Mesenchymal stem cell (in vitro differentiated cells and primary cell): ENCODE data around the gene C20orf204.

ENCODE experiments used
- DNase-seq: peaks from one replicate; pipeline ENCODE4 v3.0.0-alpha.2; 2013
- H2AFZ ChIP-seq: one replicate; pipeline ENCODE4 v1.6.1; 2013; ENCODE audit warnings: low read depth, mild to moderate bottlenecking, control low read depth, inconsistent platforms, low read length, moderate library complexity
- H2AK5ac ChIP-seq: 2 replicates; pipeline ENCODE4 v1.6.1; 2013; ENCODE audit warnings: low read length, moderate library complexity, mild to moderate bottlenecking, inconsistent platforms; ENCODE audit not compliant: severe bottlenecking
- H2BK120ac ChIP-seq: one replicate; pipeline ENCODE4 v1.6.1; 2013; ENCODE audit warnings: low read depth, mild to moderate bottlenecking, inconsistent platforms, low read length, moderate library complexity
- H2BK12ac ChIP-seq, 2 experiments: one replicate each; pipeline ENCODE4 v1.6.1; 2013; ENCODE audit warnings: inconsistent platforms in 2 of 2, low read length in 2 of 2, mild to moderate bottlenecking in 2 of 2, moderate library complexity in 2 of 2, control low read depth in 1 of 2
- H2BK15ac ChIP-seq: one replicate; pipeline ENCODE4 v1.6.1; 2013; ENCODE audit warnings: mild to moderate bottlenecking, low read depth, inconsistent platforms; ENCODE audit not compliant: poor library complexity, severe bottlenecking
- H2BK5ac ChIP-seq: 2 replicates; pipeline ENCODE4 v1.6.1; 2013; ENCODE audit warnings: low read depth, mild to moderate bottlenecking, low read length, control low read depth, inconsistent platforms; ENCODE audit not compliant: poor library complexity, severe bottlenecking
- H3K14ac ChIP-seq, 2 experiments: one replicate each; pipeline ENCODE4 v1.6.1; 2013; ENCODE audit warnings: inconsistent platforms in 2 of 2, low read length in 2 of 2, control low read depth in 1 of 2, mild to moderate bottlenecking in 1 of 2, moderate library complexity in 1 of 2
- H3K18ac ChIP-seq, 2 experiments: one replicate each; pipeline ENCODE4 v1.6.1; 2013; ENCODE audit warnings: inconsistent platforms in 2 of 2, low read length in 2 of 2, control low read depth in 1 of 2, low read depth in 1 of 2, mild to moderate bottlenecking in 1 of 2
- H3K23ac ChIP-seq, 2 experiments: one replicate each; pipeline ENCODE4 v1.6.1; 2013; ENCODE audit warnings: inconsistent platforms in 2 of 2, low read length in 2 of 2, mild to moderate bottlenecking in 2 of 2, moderate library complexity in 2 of 2, control low read depth in 1 of 2
- H3K27ac ChIP-seq: 2 replicates; pipeline ENCODE4 v1.5.1; 2013; ENCODE audit warnings: mild to moderate bottlenecking, moderate library complexity, low read length, control low read depth, inconsistent platforms; ENCODE audit not compliant: poor library complexity, severe bottlenecking
- H3K27me3 ChIP-seq, 2 experiments: 2 replicates each; pipeline versions ENCODE4 v1.6.1 to v1.7.0; 2013; ENCODE audit warnings: low read length in 2 of 2, mild to moderate bottlenecking in 2 of 2, moderate library complexity in 2 of 2, control low read depth in 1 of 2, inconsistent platforms in 1 of 2; ENCODE audit not compliant: control insufficient read depth in 1 of 2, insufficient read depth in 1 of 2
- H3K36me3 ChIP-seq, 2 experiments: 2 replicates each; pipeline versions ENCODE4 v1.6.1 to v1.7.0; 2013; ENCODE audit warnings: low read length in 2 of 2, control low read depth in 1 of 2, inconsistent platforms in 1 of 2, low read depth in 1 of 2, mild to moderate bottlenecking in 1 of 2; ENCODE audit not compliant: insufficient read depth in 2 of 2, control insufficient read depth in 1 of 2
- H3K4ac ChIP-seq, 2 experiments: one replicate each; pipeline ENCODE4 v1.6.1; 2013; ENCODE audit warnings: inconsistent platforms in 2 of 2, low read length in 2 of 2, mild to moderate bottlenecking in 2 of 2, moderate library complexity in 2 of 2, control low read depth in 1 of 2, low read depth in 1 of 2
- H3K4me1 ChIP-seq: 2 replicates; pipeline ENCODE4 v1.6.1; 2013; ENCODE audit warnings: low read depth, low read length, control low read depth; ENCODE audit not compliant: control insufficient read depth, insufficient read depth
- H3K4me2 ChIP-seq: 2 replicates; pipeline ENCODE4 v1.6.1; 2013; ENCODE audit warnings: low read length, mild to moderate bottlenecking, inconsistent platforms; ENCODE audit not compliant: poor library complexity, severe bottlenecking
- H3K4me3 ChIP-seq, 2 experiments: 2 replicates each; pipeline versions ENCODE4 v1.5.1 to v1.7.0; 2013; ENCODE audit warnings: low read length in 2 of 2, mild to moderate bottlenecking in 2 of 2, control low read depth in 1 of 2, low read depth in 1 of 2; ENCODE audit not compliant: insufficient read depth in 1 of 2
- H3K79me1 ChIP-seq: replicated peaks from 2 replicates; pipeline ENCODE4 v1.6.1; 2013; ENCODE audit warnings: mild to moderate bottlenecking, control low read depth, low read length, inconsistent platforms; ENCODE audit not compliant: poor library complexity, severe bottlenecking
- H3K9ac ChIP-seq: 2 replicates; pipeline ENCODE4 v1.7.0; 2013; ENCODE audit warnings: mild to moderate bottlenecking, low read length, moderate library complexity
- H3K9me3 ChIP-seq: 2 replicates; pipeline ENCODE4 v1.7.0; 2013; ENCODE audit warnings: mild to moderate bottlenecking, low read length; ENCODE audit not compliant: control insufficient read depth
- H4K8ac ChIP-seq: one replicate; pipeline ENCODE4 v1.6.1; 2013; ENCODE audit warnings: inconsistent platforms, mild to moderate bottlenecking, low read length, moderate library complexity
- H4K91ac ChIP-seq: one replicate; pipeline ENCODE4 v1.6.1; 2013; ENCODE audit warnings: mild to moderate bottlenecking, low read length, inconsistent platforms
- WGBS: methylation state at CpG from one replicate; pipeline ENCODE4 v1.1.7; 2013; ENCODE audit warnings: mixed read lengths; 5-methylcytosine and 5-hydroxymethylcytosine counted together

Gene C20orf204

DNA sequence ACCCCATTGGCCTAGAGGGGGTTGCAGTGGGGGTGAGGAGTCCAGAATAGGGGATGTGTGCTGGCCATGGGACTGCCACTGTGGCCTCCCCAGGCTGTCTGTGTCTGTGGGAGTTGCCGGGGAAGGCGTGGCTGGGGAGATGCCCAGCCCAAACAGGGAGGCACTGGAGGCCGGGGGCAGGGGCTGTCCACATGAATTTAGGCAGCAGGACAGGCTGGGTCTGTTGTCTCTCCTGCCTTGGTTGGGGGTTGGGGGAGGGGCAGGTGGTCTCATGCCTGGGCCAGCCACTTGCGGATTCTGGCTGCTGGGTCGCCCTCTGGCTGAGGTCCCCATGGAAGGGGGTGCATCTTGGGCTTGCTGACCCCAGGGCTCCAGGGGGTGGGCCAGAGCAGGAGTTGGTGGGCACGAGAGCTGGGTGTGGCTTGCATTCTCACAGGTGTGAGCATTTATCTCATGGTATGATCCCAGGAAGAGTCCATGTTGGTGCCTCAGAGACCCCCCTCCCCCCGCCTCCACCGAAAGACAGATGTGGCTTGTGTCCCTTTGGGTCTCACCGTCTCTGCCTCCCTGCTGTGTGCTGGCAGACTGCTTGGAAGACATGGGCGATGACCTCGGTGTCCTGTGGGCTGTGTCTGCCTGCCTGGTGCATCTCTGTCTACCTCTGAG lies 9.5 kb downstream of the C20orf204 start:
- H4K91ac ChIP-seq: no peak overlapping the region
- H3K27ac ChIP-seq: no peak overlapping the region
- H2AK5ac ChIP-seq: no peak overlapping the region
- H3K9me3 ChIP-seq: no peaks in the 10 kb centered on the region
- no peaks in the 10 kb centered on the region for H3K36me3 ChIP-seq
- no peaks in the 10 kb centered on the region for H3K79me1 ChIP-seq
- DNase-seq: no peak
- H3K18ac ChIP-seq: no peak overlapping the region
- peaks cover 50 to 60% of the 10 kb centered on the region in 2 experiments for H3K27me3 ChIP-seq
- no peak overlapping the region for H3K9ac ChIP-seq
- no peak overlapping the region for H3K4ac ChIP-seq
- no peak overlapping the region for H4K8ac ChIP-seq
- no peak overlapping the region for H3K4me2 ChIP-seq
- peaks cover 41% of the 10 kb centered on the region for H3K4me1 ChIP-seq
- no peak overlapping the region for H3K23ac ChIP-seq
- H2AFZ ChIP-seq: no peak overlapping the region
- no peak overlapping the region for H3K4me3 ChIP-seq
- H2BK12ac ChIP-seq: peak overlapping the region in 1 of 2 experiments; percentile 1
- no peak overlapping the region for H2BK15ac ChIP-seq
- H2BK5ac ChIP-seq: no peak overlapping the region
- H3K14ac ChIP-seq: no peak overlapping the region
- 77% methylated on average over 11 of the region's 11 CpGs for WGBS
- no peak overlapping the region for H2BK120ac ChIP-seq

DNA sequence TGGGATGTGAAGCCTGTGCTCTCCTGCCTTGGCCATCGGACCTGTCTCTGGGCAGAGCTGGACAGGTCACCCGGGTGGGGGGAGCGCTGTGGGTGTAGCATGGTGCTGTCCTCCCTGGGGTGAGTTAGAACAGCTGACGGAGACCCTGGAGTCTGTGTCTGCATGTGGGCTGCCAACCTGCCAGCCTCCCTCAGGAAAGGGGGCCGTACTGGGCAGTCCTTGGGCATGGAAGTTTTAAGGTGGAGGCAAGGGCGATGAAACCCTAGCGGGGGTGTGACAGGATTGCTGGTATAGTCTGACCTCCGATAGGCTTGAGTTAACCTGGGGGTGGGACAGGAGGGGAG lies 11.0 kb downstream of the C20orf204 start:
- no peak overlapping the region for H3K4ac ChIP-seq
- H3K79me1 ChIP-seq: no peaks in the 10 kb centered on the region
- H2BK12ac ChIP-seq: no peak overlapping the region
- no peak for DNase-seq
- no peak overlapping the region for H3K18ac ChIP-seq
- H3K23ac ChIP-seq: no peak overlapping the region
- no peak overlapping the region for H2BK5ac ChIP-seq
- 91% methylated on average over 8 of the region's 8 CpGs for WGBS
- no peak overlapping the region for H2BK120ac ChIP-seq
- no peak overlapping the region for H3K27ac ChIP-seq
- H3K4me1 ChIP-seq: peaks cover 38% of the 10 kb centered on the region
- no peak overlapping the region for H3K4me3 ChIP-seq
- H4K8ac ChIP-seq: no peak overlapping the region
- no peak overlapping the region for H3K9ac ChIP-seq
- no peaks in the 10 kb centered on the region for H3K9me3 ChIP-seq
- no peak overlapping the region for H2BK15ac ChIP-seq
- H3K27me3 ChIP-seq: peaks cover 48 to 60% of the 10 kb centered on the region in 2 experiments
- no peaks in the 10 kb centered on the region for H3K36me3 ChIP-seq
- no peak overlapping the region for H2AFZ ChIP-seq
- H4K91ac ChIP-seq: no peak overlapping the region
- H3K14ac ChIP-seq: no peak overlapping the region
- H2AK5ac ChIP-seq: no peak overlapping the region
- H3K4me2 ChIP-seq: no peak overlapping the region

DNA sequence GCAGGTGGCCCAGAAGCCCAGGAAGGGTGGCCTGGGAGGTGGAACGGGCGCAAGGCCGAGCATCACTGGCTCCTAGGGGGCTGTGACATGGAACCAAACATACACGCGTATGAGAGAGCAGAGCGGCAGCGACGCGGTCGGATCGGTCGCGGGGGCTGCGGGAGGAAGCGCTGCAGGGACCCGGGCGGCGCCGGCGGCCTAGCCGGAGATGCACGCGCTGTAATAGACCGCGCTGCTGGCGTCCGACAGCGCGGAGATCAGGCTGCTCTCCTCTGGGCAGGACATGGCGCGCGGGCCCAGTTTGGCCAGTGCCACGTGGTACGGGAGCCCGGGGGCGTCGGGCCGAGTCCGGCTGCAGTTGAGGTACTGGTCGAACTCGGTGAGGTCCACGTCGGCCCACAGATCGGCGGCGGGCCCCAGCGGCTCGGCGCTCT lies 12.0 kb downstream of the C20orf204 start:
- H3K4me3 ChIP-seq: no peak overlapping the region
- WGBS: 16% methylated on average over 46 of the region's 49 CpGs
- H3K18ac ChIP-seq: no peak overlapping the region
- peak overlapping the region in 1 of 2 experiments; percentile 6 for H2BK12ac ChIP-seq
- no peaks in the 10 kb centered on the region for H3K79me1 ChIP-seq
- no peak overlapping the region for H3K4me2 ChIP-seq
- H3K9me3 ChIP-seq: no peaks in the 10 kb centered on the region
- H3K36me3 ChIP-seq: no peaks in the 10 kb centered on the region
- DNase-seq: no peak
- peaks cover 48 to 65% of the 10 kb centered on the region in 2 experiments for H3K27me3 ChIP-seq
- H3K4me1 ChIP-seq: peaks cover 33% of the 10 kb centered on the region
- H2BK15ac ChIP-seq: no peak overlapping the region
- no peak overlapping the region for H2AFZ ChIP-seq
- H3K9ac ChIP-seq: no peak overlapping the region
- H2AK5ac ChIP-seq: no peak overlapping the region
- peak overlapping the region; percentile 7 for H4K8ac ChIP-seq
- H4K91ac ChIP-seq: no peak overlapping the region
- no peak overlapping the region for H2BK5ac ChIP-seq
- H2BK120ac ChIP-seq: no peak overlapping the region
- H3K27ac ChIP-seq: no peak overlapping the region
- no peak overlapping the region for H3K4ac ChIP-seq
- H3K14ac ChIP-seq: no peak overlapping the region
- peak overlapping the region in 1 of 2 experiments; percentile 38 for H3K23ac ChIP-seq

DNA sequence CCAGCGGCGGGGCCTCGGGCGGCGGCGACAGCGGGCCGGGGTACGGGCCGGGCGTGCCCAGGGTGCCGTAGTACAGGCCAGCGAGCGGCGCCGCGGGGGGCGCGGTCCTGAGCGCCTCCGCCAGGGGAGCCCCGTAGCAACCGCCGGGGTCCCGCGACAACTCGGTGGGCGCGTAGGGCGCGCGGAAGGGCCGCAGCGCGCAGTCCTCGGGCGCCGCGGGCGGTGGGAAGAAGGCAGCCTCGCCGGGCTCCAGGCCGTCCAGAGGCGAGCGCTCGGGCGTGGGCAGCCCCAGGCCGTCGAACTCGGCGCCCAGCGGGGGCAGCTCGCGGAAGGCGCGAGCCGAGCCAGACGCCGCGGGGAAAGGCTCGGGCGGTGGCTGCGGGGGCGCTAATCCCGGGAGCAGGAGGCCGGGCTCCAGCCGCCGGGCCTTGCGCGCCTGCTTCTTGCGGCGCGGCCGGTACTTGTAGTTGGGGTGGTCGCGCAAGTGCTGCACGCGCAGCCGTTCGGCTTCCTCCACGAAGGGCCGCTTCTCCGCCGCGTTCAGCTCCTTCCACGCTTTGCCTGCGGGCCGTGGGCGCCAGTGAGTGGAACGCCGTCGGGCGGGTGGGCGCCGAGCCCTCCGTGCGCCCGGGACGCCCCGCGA lies 12.5 kb downstream of the C20orf204 start:
- Histone ChIP-seq H3K23ac (no peak overlapping the region), H3K79me1 (no peaks in the 10 kb centered on the region), H3K9me3 (no peaks in the 10 kb centered on the region), H2BK15ac (no peak overlapping the region), H2AK5ac (no peak overlapping the region), H3K4me3 (no peak overlapping the region), H3K4me1 (peaks cover 36% of the 10 kb centered on the region), H3K14ac (no peak overlapping the region), H3K4me2 (no peak overlapping the region), H3K4ac (no peak overlapping the region), H2BK12ac (no peak overlapping the region), H3K27ac (no peak overlapping the region), H3K36me3 (no peaks in the 10 kb centered on the region), H3K27me3 (peaks cover 52 to 70% of the 10 kb centered on the region in 2 experiments), H4K8ac (no peak overlapping the region), H3K18ac (no peak overlapping the region), H3K9ac (no peak overlapping the region), H4K91ac (no peak overlapping the region), H2AFZ (peak overlapping the region; percentile 20), H2BK5ac (no peak overlapping the region), H2BK120ac (no peak overlapping the region)
- DNase-seq: no peak
- 4% methylated on average over 72 of the region's 101 CpGs for WGBS
